HUDEP-2 (cell line): Measurements from ENCODE around the gene UBXN1.

Source experiments
- DNase-seq, 76 experiments: peaks; one replicate each; lab custom pipeline; 2025; ENCODE audit not compliant: unreplicated experiment in 76 of 76; lab: John Stamatoyannopoulos, UW

The UBXN1 gene

DNA sequence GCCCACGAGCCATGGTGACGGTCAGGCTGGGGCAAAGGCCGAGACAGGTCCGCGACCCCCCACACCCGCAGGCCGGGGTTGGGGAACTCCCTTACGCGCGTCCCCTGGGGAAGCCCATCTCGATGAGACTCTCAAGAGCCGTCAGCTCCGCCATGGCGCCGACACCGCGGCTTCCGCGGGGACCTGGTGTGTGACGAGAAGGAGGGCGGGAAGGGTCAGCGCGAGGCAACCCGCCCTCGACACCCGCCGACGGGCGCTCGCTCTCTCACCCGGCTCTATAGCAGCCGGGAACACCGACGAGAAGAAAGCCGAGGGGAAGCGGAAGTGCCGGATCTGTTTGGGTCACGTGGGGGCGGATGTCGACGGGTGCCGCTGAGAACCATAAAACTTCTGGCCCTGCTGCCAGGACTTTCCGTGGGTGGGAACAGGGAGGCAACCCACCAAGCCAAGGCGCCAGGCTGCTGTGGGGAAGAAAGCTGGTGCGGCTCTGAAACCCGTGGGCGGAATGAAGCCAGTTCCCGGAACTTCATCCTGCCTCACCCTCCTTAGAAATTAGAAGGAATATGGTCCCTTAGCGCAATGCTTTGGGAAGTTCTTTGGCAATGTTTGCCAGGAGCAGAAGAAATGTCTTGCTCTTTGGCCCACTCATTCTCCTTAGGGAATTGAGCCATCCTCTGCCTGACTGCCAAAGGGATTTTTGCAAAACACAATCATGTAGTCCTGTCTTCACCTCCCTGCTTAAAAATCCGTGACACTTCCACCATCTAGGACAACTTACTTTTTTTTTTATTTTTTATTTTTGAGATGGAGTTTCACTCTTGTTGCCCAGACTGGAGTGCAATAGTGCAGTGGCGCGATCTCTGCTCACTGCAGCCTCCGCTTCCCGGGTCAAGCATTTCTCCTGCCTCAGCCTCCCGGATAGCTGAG is at the start of gene UBXN1:
Gene UBXN1, minus strand, starts transcription at position 304 of the 927 bp plus-strand sequence. Its CDS starts 150 bp downstream, at position 154.
- peak in 72 of 76 experiments; percentile 23 to 90 (median 76) for DNase-seq

- peak in 66 of 76 experiments; percentile 8 to 83 (median 67) for DNase-seq
Measured at GRCh38 chr11:62728171-62728988, 49.5 kb upstream of the UBXN1 start, which contains the start of gene TTC9C. TSS of gene TTC9C (plus strand) at chr11:62728486. CDS start at chr11:62728849, 363 bp downstream.

DNA sequence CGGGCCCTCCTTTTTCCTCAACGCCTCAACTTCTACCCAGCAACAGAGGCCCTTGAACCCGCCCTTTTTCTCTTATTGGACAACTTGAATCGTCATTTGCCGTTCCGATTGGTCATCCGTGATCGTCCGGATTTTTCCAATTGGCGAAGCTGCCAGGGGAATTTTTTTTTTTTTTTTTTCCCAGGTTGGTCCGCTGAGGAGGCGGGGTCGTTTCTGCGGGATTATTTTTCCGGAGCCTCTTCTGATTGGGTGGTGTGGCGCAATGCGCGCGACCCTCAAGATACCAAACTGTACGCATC is 48.9 kb upstream of the UBXN1 start:
- DNase-seq, result peak in 75 of 76 experiments; percentile 52 to 97 (median 86)

DNA sequence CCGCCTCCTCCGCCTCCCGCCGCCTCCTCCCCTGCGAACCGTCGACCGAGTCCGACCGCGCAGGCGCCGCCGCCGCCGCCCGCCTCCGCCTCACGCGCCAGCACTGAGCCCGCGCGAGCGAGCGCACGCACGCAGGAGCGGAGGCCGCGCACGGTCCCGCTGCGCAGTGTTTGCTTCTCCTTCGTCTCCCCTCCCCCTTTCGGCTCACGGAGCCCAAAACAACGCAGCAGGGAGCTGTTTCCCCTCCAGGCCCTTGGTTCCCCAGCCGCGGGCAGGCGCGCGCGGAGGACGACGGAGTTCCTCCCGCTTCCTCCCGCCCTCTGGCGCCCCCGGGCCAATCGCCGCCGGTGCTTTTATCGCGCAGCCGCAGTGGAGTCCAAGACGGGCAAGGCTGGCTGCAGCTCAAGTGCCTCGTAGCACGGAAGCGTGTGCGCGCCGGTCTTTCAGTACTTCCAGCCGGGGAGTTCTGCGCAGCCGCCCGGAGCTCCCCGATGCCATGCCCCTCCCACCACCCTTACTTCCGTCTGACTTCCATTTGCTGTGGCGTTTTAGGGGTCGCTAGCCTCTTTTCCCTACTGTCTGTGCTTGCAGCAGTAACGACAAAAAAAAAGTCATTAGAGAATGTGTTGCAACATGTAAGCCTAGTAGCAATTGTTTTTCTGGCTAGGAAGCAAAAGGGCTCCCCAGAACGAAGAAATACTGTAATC is 48.4 kb upstream of the UBXN1 start, which contains the start of gene HNRNPUL2:
Gene HNRNPUL2, minus strand, starts transcription at position 293 of the 707 bp plus-strand sequence. CDS start 301 bp downstream, outside the sequence.
- DNase-seq, result peak in 75 of 76 experiments; percentile 81 to 98 (median 96)

GRCh38 chr11:62726915-62727164 is 48.0 kb upstream of the UBXN1 start:
- DNase-seq, result peak in 25 of 76 experiments; percentile 19 to 70 (median 61)

GRCh38 chr11:62726156-62726914 is 47.5 kb upstream of the UBXN1 start:
- DNase-seq, result peak in 2 of 76 experiments; percentile 12 to 61

GRCh38 chr11:62725646-62726045 is 46.8 kb upstream of the UBXN1 start:
- no peak for DNase-seq

GRCh38 chr11:62724171-62724570 is 45.3 kb upstream of the UBXN1 start:
- no peak for DNase-seq

DNA sequence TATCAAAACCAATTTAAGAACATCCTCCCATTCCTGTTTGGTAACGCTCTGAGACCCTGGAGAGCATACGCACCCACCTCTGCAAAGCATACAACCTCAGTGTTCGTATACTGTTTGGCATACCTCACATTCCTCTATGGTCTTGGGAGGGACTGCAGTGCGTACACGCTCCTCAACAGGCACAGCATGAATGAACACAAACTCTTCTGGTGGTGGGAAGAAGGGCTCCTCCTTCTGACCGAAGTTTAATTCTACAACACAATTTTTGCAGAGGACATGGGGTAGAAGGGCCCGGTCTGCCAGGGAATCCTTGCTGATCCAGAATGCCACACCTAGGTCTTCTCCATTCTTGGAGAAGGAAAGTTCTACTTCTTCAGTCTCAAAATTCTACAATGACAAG is 43.1 kb upstream of the UBXN1 start:
- DNase-seq, result peak in 2 of 76 experiments; percentile 4 to 11

DNA sequence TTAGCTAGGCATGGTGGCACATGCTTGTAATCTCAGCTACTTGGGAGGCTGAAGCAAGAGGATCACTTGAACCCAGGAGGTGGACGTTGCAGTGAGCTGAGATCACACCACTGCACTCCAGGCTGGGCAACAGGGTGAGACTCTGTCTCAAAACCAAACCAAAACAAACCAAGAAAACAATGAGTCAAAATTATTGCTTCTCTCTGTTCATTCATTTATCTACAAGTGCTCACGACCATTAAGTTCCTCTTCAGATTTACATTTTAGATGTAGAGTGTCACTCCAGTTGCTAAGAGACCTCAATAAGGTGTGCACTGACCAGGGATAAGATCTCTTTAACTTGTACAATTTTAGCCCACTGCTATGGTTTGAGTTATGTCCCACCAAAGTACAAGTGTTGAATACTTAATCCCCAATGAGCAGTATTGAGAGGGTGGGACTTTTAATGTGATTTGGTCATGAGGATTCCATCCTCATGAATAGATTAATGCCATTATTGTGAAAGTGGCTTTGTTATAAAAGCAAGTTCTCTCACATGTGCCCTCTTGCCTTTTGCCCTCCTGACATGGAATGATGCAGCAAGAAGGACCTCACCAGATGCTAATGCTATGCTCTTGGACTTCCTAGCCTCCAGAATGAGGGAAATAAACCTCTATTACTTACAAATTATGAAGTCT is 40.6 kb upstream of the UBXN1 start:
- no peak for DNase-seq

DNA sequence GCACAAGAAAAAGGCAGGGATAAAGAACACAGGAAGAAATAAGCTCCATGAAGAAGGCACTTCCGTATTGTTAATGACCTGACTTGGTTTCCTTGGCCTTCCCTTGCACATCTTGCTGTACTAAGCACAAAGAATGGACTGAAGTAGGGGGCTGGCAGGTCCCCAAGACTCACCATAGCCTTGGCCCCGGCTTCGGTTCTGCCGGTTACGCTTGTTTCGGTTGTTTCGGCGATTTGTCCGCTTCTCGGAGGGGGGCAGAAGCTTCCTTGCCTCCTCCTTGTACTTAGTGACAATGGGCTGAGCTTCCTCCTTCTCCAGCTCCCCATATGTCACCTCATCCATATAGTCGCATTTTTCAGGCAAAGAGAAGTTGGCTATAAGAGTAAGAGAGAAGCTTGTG is 37.9 kb upstream of the UBXN1 start:
- DNase-seq, result no peak

GRCh38 chr11:62716206-62716605 is 37.3 kb upstream of the UBXN1 start:
- no peak for DNase-seq

GRCh38 chr11:62715150-62716130 is 36.6 kb upstream of the UBXN1 start:
- no peak for DNase-seq

DNA sequence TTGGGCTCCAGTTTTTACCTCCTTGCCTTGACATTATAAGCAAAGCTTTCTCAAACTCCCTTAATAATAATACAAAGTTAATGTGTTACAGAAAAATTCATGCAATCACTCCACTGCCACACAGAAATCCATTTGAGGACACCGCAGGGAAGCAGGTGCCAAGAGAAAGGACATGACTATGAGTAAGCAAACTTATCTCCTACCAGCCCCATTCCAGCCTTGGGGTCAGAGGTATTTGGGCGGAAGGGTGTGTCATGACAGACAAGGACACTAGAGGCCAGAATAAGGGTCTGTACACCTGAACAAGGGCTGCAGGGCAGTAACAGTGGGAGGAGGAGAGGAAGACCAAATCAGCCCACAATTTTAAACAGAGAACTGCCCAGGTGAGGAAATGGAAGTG is 34.5 kb upstream of the UBXN1 start:
- peak in 22 of 76 experiments; percentile 4 to 42 (median 18) for DNase-seq

DNA sequence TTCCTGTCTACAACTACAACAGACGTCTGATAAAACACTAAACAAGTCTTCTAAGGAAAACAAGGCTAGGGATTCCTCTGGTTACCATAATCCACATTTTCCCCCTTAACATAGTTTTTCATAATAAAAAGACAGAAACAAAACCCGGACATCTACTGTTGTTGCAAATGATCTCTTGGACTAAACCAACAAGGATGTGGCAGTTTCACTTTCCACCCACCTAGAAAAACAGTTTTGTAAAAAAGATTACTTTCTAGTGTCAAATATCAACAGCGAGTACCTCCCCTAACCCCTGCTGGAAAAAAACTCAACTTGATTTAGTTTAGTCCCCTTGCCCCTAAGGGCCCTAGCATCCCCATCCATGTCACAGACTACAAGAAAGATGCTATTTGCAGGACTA is 34.0 kb upstream of the UBXN1 start:
- no peak for DNase-seq

GRCh38 chr11:62712276-62712812 is 33.5 kb upstream of the UBXN1 start:
- DNase-seq, result no peak

- peak in 13 of 76 experiments; percentile 3 to 70 (median 36) for DNase-seq
Measured at GRCh38 chr11:62710001-62710345, 31.1 kb upstream of the UBXN1 start.
